ENCODE measurements around the gene CTDNEP1.

The CTDNEP1 gene

DNA sequence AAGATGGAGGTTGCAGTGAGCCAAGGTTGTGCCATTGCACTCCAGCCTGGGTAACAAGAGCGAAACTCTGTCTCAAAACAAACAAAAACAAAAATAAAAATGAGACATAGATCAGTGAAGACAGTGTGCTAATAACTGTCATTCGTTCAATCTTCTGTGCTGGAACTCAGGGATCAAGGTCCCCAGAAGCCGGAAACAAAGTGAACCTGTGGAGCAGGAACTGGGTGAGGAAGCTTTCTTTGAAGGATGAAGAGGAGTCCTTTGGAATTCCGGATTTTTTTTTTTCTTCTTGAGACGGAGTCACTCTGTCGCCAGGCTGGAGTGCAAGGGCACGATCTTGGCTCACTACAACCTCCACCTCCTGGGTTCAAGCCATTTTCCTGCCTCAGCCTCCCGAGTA, 27.9 kb upstream of the CTDNEP1 start:
- DNase-seq, result no peak

GRCh38 chr17:7266784-7267183, 15.2 kb upstream of the CTDNEP1 start:
- DNase-seq, result no peak

DNA sequence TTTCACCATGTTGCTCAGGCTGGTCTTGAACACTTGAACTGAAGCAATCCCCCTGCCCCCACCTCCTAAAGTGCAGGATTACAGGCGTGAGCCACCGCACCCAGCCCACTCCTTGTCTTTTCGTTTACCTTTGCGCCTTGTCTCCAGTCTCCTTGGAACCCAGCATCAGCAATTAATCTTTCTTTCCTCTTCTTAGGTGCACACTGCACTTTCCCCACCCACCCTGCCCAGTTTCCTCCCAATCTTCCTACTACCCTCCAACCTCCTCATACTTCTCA, 12.2 kb upstream of the CTDNEP1 start:
- no peak for DNase-seq

DNA sequence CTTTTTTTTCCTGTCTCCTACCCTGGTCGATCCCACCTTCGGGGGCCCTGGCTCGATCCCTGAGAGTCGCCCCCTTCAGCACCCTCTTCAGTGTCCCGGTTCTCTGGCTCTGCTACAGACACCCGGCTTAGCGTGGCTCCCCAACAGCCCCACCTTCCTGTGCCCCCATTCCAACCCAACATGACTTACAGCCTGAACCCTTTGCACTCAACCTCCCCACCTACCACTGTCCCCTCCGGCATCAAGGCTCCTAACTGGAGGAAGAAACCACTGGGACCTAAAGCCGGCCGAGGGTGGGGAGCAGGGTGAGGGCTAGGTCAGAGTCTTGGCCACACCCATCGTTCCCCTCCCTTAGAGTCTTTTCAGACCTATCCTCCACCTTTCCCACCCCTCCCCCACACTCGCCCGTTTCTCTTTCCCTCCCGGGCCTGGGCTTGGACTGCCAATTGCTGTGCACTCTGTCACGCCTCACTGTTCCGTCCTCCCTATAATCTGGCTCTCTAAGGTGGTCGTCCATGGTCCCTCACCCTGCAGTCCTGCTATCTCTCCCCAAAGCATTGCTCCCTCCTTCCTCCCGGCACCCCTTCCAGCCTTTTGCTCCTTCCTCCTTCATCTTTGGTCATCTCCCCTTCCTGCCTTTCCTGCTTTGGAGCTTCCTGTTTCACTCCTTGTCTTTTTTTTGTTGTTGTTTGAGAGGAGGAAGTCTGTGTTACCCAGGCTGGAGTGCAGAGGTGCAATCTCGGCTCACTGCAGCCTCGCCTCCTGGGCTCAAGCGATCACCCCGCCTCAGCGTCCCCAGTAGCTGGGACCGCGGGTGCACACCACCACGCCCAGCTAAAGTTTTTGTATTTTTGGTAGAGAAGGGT, 11.6 kb upstream of the CTDNEP1 start:
- DNase-seq, result peak; percentile 22

DNA sequence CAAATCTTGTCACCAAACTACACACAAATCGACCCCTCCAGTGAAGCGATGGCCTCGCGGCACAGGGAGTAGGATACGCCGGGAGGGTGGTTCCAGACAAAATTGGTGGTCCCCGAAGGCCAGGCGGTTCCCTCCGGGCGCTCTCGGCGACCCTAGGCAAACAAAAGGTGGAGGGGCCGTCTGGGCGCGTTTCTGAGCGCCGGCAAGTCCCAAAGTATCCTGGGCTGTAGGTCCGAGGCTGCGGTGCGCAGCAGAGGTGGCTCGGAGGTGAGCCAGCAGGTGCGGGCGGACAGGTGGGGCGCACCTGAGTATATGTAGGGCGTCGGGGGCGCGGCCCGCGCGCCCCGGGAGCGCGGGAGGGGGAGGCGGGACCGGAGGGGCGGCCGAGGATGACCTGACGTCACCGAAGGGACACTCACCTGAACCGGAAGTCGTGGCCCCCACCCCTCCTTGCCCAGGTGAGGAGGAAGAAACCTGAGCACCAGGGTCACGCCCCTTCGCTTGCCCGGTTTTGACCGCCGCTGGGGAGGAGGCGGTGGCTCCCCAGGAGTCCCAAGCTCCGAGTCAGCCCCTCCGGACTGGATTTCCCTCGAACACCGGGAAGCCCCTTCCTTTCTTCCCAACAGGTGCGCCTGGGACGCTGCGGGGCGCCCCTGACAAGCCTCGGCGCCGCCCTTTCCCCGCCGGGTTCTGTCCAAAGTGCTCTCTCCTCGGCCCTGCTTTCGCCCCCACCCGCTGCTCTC, 10.8 kb upstream of the CTDNEP1 start, which contains the start of gene CLDN7:
TSS of gene CLDN7 (minus strand) at position 287 of the 743 bp plus-strand sequence. CDS start 435 bp downstream, outside the sequence.
- DNase-seq, result peak; percentile 87

- DNase-seq, result no peak
These were observed 10.1 kb upstream of the CTDNEP1 start for GRCh38 chr17:7261379-7262191.

- DNase-seq, result peak; percentile 27
These were observed 9.3 kb upstream of the CTDNEP1 start for GRCh38 chr17:7260651-7261378.

DNA sequence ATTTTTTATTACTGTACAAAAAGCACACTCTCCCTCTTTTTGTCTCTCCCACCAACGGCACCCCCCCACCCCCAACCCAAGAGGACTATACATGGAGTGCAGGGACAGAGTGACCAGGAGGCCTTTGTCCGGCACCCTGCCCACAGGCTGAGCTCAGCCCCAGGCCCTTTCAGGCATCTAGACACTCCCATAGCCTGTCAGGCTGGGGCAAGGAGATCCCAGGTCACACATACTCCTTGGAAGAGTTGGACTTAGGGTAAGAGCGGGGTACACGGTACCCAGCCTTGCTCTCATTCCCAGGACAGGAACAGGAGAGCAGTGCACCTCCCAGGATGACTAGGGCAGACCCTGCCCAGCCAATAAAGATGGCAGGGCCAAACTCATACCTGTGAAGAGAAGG, 8.6 kb upstream of the CTDNEP1 start:
- DNase-seq, result no peak

GRCh38 chr17:7259555-7259889, 8.0 kb upstream of the CTDNEP1 start:
- DNase-seq, result no peak

DNA sequence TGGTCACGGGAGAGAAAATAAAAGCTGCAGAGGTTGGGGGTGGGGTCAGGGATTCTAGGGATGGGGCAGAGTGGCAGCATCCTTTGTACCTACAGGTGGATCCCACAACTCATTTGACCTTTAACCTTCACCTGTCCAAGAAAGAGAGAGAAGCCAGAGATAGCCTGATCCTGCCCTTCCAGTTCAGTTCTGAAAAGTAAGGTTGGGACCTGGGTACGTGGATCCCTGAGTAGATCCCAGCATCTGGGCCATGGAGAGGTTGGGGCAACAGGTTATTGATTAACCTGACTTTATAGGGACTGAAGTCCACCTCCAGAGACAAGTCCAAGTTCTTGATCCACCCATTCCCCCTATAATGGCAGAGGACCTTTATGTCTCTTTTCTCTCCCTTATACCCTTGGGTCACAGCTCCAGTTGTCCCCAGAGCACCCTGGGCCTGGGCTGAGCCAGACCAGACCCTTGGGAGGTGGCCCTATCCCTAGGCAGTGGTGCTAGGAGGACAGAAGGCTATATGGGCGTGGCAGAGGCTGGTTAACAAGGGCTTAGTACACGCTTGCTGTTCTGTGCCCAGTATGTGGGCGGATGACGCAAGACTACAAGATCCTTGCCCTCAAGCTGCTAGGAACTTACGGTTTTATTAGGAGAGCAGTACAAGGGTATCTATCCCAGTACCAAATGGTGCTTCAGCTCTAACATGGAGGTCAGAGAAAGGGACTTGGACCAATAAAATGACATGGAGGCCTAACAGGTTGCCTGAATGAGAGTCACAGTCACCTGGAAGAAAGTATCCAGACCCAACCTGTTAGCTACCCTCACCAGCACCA, 7.4 kb upstream of the CTDNEP1 start:
- DNase-seq, result no peak

- DNase-seq, result no peak
These were observed 5.4 kb upstream of the CTDNEP1 start for GRCh38 chr17:7256766-7257456.

- no peak for DNase-seq
These were observed 3.0 kb upstream of the CTDNEP1 start for GRCh38 chr17:7254511-7254910.

GRCh38 chr17:7253082-7253481, 1.5 kb upstream of the CTDNEP1 start:
- no peak for DNase-seq

DNA sequence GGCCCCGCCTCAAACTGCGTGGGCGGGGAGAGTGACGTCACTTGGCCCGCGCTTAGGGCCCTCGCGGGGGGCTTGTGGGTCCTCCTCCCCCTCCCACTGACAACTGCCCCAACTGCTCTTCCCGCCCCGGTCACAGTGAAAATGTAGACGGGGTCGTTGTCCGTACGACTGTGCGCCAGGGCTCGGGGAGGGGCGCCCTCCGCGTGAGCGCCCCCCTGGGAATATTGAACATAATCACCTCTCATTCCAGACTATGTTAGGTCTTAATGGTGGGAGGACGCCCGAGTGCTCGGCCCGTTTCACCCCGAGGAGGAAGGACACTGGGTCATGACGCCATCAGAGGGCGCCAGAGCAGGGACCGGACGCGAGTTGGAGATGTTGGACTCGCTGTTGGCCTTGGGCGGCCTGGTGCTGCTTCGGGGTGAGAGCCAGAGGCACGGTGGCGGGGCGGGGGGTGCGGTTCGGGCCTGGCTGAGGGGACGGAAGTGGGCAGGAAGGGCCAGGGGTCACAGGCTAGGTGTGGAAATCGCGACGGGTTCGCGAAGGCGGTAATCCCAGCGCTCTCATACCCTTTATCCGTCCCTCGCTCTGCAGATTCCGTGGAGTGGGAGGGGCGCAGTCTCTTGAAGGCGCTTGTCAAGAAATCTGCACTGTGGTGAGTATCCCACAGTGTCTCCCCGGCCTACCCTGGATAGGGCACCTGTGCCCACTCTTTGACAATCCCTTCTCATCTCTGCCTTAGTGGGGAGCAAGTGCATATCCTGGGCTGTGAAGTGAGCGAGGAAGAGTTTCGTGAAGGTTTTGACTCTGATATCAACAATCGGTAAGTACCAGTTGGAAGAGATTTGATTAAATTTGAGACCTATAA, 876 bp upstream of the CTDNEP1 start, which contains the start of gene ELP5:
TSS of gene ELP5 (plus strand) at position 40 of the 868 bp plus-strand sequence. CDS start at position 376, 336 bp downstream.
- peak; percentile 73 for DNase-seq

DNA sequence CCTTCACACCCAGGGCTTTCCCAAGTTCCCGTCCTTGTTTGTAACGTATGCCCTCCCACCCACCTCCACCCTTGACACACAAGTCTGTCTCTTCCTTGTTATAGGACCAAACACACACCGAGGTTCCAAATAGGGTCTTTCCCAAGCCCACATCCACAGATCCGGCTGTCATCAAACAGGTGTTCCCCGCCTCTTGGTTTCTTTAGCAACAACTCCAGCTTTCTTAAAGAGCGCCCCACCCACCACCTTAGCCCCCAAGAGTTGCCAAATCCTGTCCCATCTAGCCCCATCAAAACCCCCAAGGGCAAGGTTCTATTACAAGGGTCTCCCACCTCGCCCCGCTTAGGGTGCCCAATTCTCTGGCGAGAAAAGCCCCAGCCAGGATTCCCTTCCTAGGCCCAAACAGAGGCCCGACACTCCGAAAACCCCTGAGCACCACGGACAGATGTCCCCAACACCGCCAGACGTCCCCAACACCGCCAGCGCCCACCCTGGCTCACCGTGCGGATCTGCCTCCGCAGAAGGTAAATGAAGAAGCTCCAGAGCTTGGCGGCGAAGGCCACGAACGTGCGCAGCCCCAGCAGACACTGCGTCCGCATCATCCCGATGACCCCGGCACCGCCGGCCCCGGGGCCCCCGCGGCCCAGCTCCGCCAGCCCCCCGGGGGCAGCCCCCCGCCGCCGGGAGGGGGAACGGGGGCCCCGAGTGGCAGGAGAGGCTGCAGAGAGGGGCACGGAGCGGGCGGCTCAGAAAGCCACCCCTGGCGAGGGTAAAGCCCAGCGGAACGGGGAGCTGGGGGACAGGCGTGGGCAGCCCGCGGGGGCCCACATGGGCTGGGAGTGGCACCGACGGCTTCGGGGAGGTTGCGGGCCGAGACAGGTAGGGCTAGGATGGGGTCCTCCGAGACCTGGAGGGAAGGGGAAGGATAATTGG, 573 bp downstream of the CTDNEP1 start:
- no peak for DNase-seq

DNA sequence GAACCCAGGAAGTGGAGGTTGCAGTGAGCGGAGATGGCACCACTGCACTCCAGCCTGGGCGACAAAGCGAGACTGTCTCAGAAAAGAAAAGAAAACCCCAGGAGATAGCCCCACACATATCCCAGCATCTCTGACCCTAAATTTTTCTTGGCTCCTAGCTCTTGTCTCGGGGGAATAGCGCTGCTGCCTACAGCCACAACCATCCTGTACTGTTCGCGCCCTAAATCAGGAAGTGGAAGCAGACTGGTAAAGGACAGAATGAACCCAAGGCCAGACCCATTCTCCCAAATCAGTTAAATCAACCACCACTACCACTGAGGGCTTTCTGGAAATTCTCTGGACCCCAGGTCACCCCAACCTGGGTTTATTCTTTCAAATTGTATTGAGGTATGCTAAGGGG, 1.7 kb downstream of the CTDNEP1 start:
- no peak for DNase-seq

GRCh38 chr17:7249214-7249613, 2.3 kb downstream of the CTDNEP1 start:
- DNase-seq, result no peak

GRCh38 chr17:7248796-7249195, 2.7 kb downstream of the CTDNEP1 start:
- DNase-seq, result no peak

GRCh38 chr17:7246779-7247178, 4.8 kb downstream of the CTDNEP1 start:
- no peak for DNase-seq

Measured in NCI-H345 (cell line).